Psoas muscle (tissue), 8 donors: ENCODE measurements around the gene RHBDD3. TPM values are rescaled to one million over a fixed set of nuclear protein-coding genes. Genes with fewer than 3 reads are reported as not detected.

ENCODE experiments used
- ATAC-seq, 4 donors: fragments of 200-7000 bp; cut with Tn5 transposase; one replicate each; pipeline ENCODE4 v1.9.1; 2020; ENCODE audit warnings: moderate library complexity in 3 of 4, mild to moderate bottlenecking in 2 of 4
- DNase-seq, 2 donors: peaks; one replicate each; pipeline ENCODE4 v3.0.0-alpha.2; 2020
- H3K27ac ChIP-seq: fragments of 200-600 bp; one replicate; pipeline ENCODE4 v1.8.0; 2022
- H3K27me3 ChIP-seq, 3 donors: fragments of 200-600 bp in 1 of 3; one replicate each; pipeline versions ENCODE4 v1.6.1 to v1.8.0; 2013 to 2022; ENCODE audit warnings: low read length in 2 of 3, mild to moderate bottlenecking in 2 of 3, moderate library complexity in 1 of 3; ENCODE audit not compliant: insufficient read depth in 3 of 3
- H3K36me3 ChIP-seq, 2 donors: fragments of 200-600 bp in 1 of 2; one replicate each; pipeline versions ENCODE4 v1.6.1 to v1.8.0; 2013 to 2022; ENCODE audit warnings: low read depth in 1 of 2, mild to moderate bottlenecking in 1 of 2, moderate library complexity in 1 of 2; ENCODE audit not compliant: insufficient read depth in 1 of 2
- H3K4me1 ChIP-seq: fragments of 200-600 bp; one replicate; pipeline ENCODE4 v1.8.0; 2022
- H3K4me3 ChIP-seq: fragments of 200-600 bp; one replicate; pipeline ENCODE4 v1.8.0; 2022; ENCODE audit warnings: mild to moderate bottlenecking
- H3K9me3 ChIP-seq: fragments of 200-600 bp; one replicate; pipeline ENCODE4 v1.8.0; 2022
- WGBS, 3 donors: extraction: QIAGEN DNeasy Blood & Tissue Kit; methylation state at CpG; one replicate each; pipeline versions ENCODE4 v1.1.6 to v1.1.7; 2013; 5-methylcytosine and 5-hydroxymethylcytosine counted together
- intact Hi-C, 2 donors: fragments of 100-400 bp; cut with DNase I; formaldehyde crosslinking; loops; one replicate each; pipeline versions ENCODE4 v1.11.0 to v1.14.2; 2022
- polyA plus RNA-seq, 3 donors: library from polyadenylated mRNA; stranded (reverse); fragments of 200-250 nt; gene quantifications; one replicate each; pipeline ENCODE4 v1.2.3, GENCODE V29; 2013
- total RNA-seq, 4 donors: library from RNA; stranded (reverse); fragmentation: NEBNext Ultra II Directional in 2 of 4; extraction: Animal tissue kit (Norgen Biotek cat#: 25700) in 2 of 4; gene quantifications; one replicate each; pipeline versions ENCODE4 v1.2.1 to v1.2.4, GENCODE V29; 2021 to 2023
- TF ChIP-seq, protein P1 (sequence below): fragments of 200-600 bp; IDR thresholded peaks from one replicate; pipeline ENCODE4 v1.8.0; 2022; ENCODE audit warnings: antibody characterized with exemption
- donor health status: healthy with polysubstance abuse.
- donor health status: DM: no; HTN: no; CAD: no; lungs with moderate emphysema.
- donor health status: Bipolar disorder and iron deficiency.
- donor health status: healthy.
- donor health status: DM: yes; HTN: yes; CAD: no.
- donor health status: DM: no; HTN: no; CAD: no.
- donor health status: DM: no; HTN: no; CAD: no.
- donor health status: DM: yes; HTN: yes; CAD: no.

The RHBDD3 gene
- total and polyA plus RNA-seq, 7 donors: 10.6 to 36.5 (median 20.3) TPM

DNA sequence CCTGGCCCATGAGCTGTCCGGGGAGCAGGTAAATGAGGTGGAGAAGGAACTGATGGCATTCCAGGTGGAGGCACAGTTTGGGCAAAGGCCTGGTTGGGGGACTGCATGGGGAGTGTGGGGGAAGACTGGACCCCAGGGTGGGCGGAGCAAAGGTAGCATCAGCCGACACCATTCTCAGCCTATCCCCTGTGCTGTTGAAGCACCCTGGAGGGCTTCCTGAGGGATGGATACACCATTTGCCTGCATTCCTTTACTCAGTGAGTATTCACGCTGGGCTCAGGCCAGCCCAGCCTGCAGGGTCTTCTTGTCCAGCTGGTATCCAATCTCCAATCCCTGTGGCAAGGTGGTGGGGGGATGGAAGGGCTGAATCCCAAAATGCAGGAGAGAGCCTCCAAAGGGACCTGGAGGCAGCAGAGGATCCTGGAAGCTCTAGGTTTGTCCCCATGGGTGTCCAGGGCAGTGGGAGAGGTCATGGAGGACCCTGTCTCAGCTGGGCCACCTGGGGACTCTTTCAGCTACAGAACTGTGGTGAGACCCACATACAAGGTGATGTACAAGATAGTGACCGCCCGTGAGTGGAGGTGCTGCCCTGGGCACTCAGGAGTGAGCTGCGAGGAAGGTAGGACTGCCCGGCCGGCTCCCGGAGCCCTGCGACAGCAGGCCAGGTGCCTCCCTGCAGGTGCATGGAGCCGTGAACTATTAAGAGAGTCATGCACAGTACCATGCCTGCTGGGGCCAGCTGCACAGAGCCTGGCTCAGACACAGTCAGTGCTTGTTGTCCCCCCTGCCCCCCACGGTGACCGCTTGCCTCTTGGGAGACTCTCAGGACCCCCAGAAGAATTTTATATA lies 52.5 kb downstream of the RHBDD3 start:
- H3K9me3 ChIP-seq: no peaks in the 10 kb centered on the region
- H3K4me3 ChIP-seq: no peak overlapping the region
- DNase-seq (no peak), ATAC-seq (no peak)
- WGBS, 3 donors: 93 to 96% (median 95%) methylated on average over 14 of the region's 14 CpGs
- H3K27ac ChIP-seq: no peak overlapping the region
- intact Hi-C loops: no loop called here
- TF ChIP-seq, protein P1, sequence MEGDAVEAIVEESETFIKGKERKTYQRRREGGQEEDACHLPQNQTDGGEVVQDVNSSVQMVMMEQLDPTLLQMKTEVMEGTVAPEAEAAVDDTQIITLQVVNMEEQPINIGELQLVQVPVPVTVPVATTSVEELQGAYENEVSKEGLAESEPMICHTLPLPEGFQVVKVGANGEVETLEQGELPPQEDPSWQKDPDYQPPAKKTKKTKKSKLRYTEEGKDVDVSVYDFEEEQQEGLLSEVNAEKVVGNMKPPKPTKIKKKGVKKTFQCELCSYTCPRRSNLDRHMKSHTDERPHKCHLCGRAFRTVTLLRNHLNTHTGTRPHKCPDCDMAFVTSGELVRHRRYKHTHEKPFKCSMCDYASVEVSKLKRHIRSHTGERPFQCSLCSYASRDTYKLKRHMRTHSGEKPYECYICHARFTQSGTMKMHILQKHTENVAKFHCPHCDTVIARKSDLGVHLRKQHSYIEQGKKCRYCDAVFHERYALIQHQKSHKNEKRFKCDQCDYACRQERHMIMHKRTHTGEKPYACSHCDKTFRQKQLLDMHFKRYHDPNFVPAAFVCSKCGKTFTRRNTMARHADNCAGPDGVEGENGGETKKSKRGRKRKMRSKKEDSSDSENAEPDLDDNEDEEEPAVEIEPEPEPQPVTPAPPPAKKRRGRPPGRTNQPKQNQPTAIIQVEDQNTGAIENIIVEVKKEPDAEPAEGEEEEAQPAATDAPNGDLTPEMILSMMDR: no peak
- H3K36me3 ChIP-seq: no peaks in the 10 kb centered on the region
- H3K27me3 ChIP-seq: no peaks in the 10 kb centered on the region
- H3K4me1 ChIP-seq: no peaks in the 10 kb centered on the region

DNA sequence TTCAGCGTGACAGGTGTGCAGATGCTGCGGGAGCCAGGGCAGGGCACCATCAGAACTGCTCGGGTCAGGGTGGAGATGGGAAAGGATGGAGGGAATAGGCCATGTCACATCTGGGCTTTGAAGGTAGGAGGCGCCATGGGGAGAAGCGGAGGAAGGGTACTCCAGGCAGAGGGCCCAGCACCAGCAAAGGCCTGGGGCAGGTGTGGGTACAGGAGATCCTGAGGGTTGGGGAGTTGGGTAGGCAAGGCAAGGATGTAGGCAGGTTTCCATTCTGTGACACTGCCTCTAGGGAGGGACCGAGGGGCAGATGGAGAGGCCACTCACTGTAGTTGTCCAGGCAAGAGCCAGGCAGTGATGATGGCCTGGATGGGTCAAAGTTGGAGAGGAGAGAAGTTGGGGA lies 53.5 kb downstream of the RHBDD3 start:
- no peaks in the 10 kb centered on the region for H3K36me3 ChIP-seq
- H3K27ac ChIP-seq: no peak overlapping the region
- H3K4me1 ChIP-seq: no peaks in the 10 kb centered on the region
- H3K27me3 ChIP-seq: no peaks in the 10 kb centered on the region
- no peak for DNase-seq
- intact Hi-C loops: no loop called here
- TF ChIP-seq, protein P1: no peak
- no peak for ATAC-seq
- H3K4me3 ChIP-seq: no peak overlapping the region
- H3K9me3 ChIP-seq: no peaks in the 10 kb centered on the region
- 76 to 85% (median 79%) methylated on average over 6 of the region's 6 CpGs for WGBS, 3 donors

DNA sequence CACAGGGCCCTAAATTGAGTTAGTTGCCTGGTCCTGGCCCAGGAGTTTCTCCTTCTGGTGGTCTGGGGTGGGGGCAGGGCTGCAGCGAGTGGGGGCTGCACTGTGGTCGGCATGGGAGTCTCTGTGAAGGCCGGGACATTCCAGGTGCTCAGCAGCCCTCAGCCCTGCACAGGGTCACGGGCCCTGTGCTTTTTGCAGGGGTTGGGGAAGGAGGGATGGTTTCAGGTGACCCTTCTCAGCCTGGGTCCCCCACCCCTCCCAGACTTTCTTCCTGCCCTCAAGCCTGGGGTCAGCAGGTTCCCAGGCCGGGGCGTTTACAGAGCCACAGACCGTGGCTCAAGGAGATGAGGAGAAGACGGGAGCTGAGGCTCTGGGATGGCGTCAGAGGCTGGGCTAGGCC lies 54.3 kb downstream of the RHBDD3 start:
- no peaks in the 10 kb centered on the region for H3K4me1 ChIP-seq
- no peak overlapping the region for H3K27ac ChIP-seq
- H3K27me3 ChIP-seq: no peaks in the 10 kb centered on the region
- H3K9me3 ChIP-seq: no peaks in the 10 kb centered on the region
- TF ChIP-seq, protein P1: no peak
- no peak for DNase-seq
- no peaks in the 10 kb centered on the region for H3K36me3 ChIP-seq
- intact Hi-C loops: no loop called here
- no peak for ATAC-seq
- no peak overlapping the region for H3K4me3 ChIP-seq
- WGBS, 3 donors: 85 to 96% (median 92%) methylated on average over 8 to 9 of the region's 9 CpGs

DNA sequence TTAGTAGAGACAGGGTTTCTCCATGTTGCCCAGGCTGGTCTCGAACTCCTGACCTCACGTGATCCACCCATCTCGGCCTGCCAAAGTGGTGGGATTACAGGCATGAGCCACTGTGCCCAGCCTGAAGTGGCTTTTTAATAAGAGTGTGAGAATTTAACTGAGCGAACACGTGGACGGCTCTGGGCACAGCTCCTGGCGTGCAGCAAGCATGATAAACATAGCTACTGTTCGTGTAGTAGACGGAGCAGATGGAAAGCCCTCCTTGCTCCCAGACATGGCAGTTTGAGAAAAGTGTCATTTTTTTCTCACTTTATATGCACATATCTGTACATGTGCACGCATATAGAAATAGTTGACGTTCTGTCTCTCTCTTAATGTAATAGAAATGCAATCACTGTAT lies 55.0 kb downstream of the RHBDD3 start:
- DNase-seq (no peak), ATAC-seq (no peak)
- no peaks in the 10 kb centered on the region for H3K9me3 ChIP-seq
- intact Hi-C loops: no loop called here
- H3K36me3 ChIP-seq: no peaks in the 10 kb centered on the region
- no peak overlapping the region for H3K4me3 ChIP-seq
- TF ChIP-seq, protein P1: no peak
- WGBS, 3 donors: 51 to 67% (median 53%) methylated on average over 11 of the region's 11 CpGs
- H3K4me1 ChIP-seq: no peaks in the 10 kb centered on the region
- H3K27ac ChIP-seq: no peak overlapping the region
- H3K27me3 ChIP-seq: no peaks in the 10 kb centered on the region
